Measurements from ENCODE around the gene EXTL1. TPM values are rescaled to one million over a fixed set of nuclear protein-coding genes. Genes with fewer than 3 reads are reported as not detected.
"Not testable (repeated sequence)": the region's sequence is repeated elsewhere in the genome, so short reads cannot be mapped to it uniquely, and the experiment has no call there.

The EXTL1 gene
- polyA plus RNA-seq, 1 of the 3 experiments (the other 2 are of a cell fraction): 0.58 TPM

- H3K9me3 ChIP-seq: no peaks in the 10 kb centered on the region
- peaks cover 21 to 53% of the 10 kb centered on the region in 2 experiments for H3K36me3 ChIP-seq (replicated peaks in 1 of 2; ENCODE audit: control insufficient read depth in 1 of 2, insufficient read depth in 2 of 2, low read length in 1 of 2)
- no peaks in the 10 kb centered on the region for H3K79me2 ChIP-seq (ENCODE audit: insufficient read depth)
- no peaks in the 10 kb centered on the region for H3K27me3 ChIP-seq (ENCODE audit: insufficient read depth)
- H3K9me2 ChIP-seq: no peaks in the 10 kb centered on the region
- H3K9ac ChIP-seq: no peak overlapping the region
- H3K4me2 ChIP-seq: no peak overlapping the region
- H4K20me1 ChIP-seq (ENCODE audit: insufficient read depth): no peaks in the 10 kb centered on the region
- no peak overlapping the region for H3K4me3 ChIP-seq (ENCODE audit: low read depth in 2 of 2, low read length in 1 of 2)
- TF ChIP-seq FOXJ3 (CRISPR knock-in tag; IDR thresholded peaks at IDR 0.05): no peak
- TF ChIP-seq USF1 (IDR thresholded peaks at IDR 0.05; ENCODE audit: borderline replicate concordance, low read depth): no peak
- TF ChIP-seq TEAD4 (IDR thresholded peaks at IDR 0.05; ENCODE audit: borderline replicate concordance, insufficient read depth): no peak
- no peak for TF ChIP-seq GATA2 (CRISPR knock-in tag; IDR thresholded peaks at IDR 0.05)
- no peak for TF ChIP-seq PBX3 (IDR thresholded peaks at IDR 0.05)
- TF ChIP-seq EZH2phosphoT487 (IDR thresholded peaks at IDR 0.05; ENCODE audit: borderline replicate concordance, low read depth): no peak
- no peak for TF ChIP-seq POLR2AphosphoS5 (IDR thresholded peaks at IDR 0.05; ENCODE audit: low read depth, low read length)
- TF ChIP-seq SMC3 (IDR thresholded peaks at IDR 0.05; ENCODE audit: low read depth, low read length): no peak
- TF ChIP-seq REST (IDR thresholded peaks at IDR 0.05; ENCODE audit: low read depth, low read length): no peak
- TF ChIP-seq GABPA (IDR thresholded peaks at IDR 0.05; ENCODE audit: low read depth): no peak
- H3F3A ChIP-seq (replicated peaks; ENCODE audit: insufficient read depth): no peaks in the 10 kb centered on the region
- no peak overlapping the region for H3K27ac ChIP-seq (ENCODE audit: low read depth in 2 of 2, low read length in 1 of 2)
- no peaks in the 10 kb centered on the region; a peak in 1 of 4 replicates for H3K4me1 ChIP-seq (ENCODE audit: control insufficient read depth in 1 of 2, insufficient read depth in 2 of 2, low read depth in 1 of 2, low read length in 1 of 2)
- CTCF ChIA-PET: interaction anchor here (1.1 kb wide), 1 partner anchor 10 kb away, joined by 4 read pairs; no protein-coding TSS in a partner anchor
- H2AFZ ChIP-seq (ENCODE audit: low read depth): no peak overlapping the region
- DNase-seq: no peak
- 93% methylated on average over 3 of the region's 3 CpGs for WGBS (ENCODE audit: low lambda C conversion rate)
- POLR2A ChIA-PET: no interaction called here
Observed at GRCh38 chr1:25985670-25986069, 35.9 kb upstream of the EXTL1 start.

- ChIA-PET POLR2A (interaction anchor here (1.2 kb wide), 1 partner anchor 11 kb away, joined by 3 read pairs; the partner anchor contains the start of gene PAFAH2), CTCF (interaction anchor here (1.1 to 6.7 kb wide), 3 partner anchors 9 to 91 kb away, joined by 4 to 34 read pairs (median 10); partner anchors contain the start of gene PAFAH2)
- not testable (repeated sequence) for DNase-seq; H3K4me1 ChIP-seq (ENCODE audit: control insufficient read depth in 1 of 2, insufficient read depth in 2 of 2, low read depth in 1 of 2, low read length in 1 of 2); H3K9me2 ChIP-seq; H4K20me1 ChIP-seq (ENCODE audit: insufficient read depth); H3K4me2 ChIP-seq; H3K4me3 ChIP-seq (ENCODE audit: low read depth in 2 of 2, low read length in 1 of 2); H2AFZ ChIP-seq (ENCODE audit: low read depth); H3K9me3 ChIP-seq; H3K79me2 ChIP-seq (ENCODE audit: insufficient read depth); H3K27me3 ChIP-seq (ENCODE audit: insufficient read depth); H3K9ac ChIP-seq; H3K27ac ChIP-seq (ENCODE audit: low read depth in 2 of 2, low read length in 1 of 2); H3F3A ChIP-seq (replicated peaks; ENCODE audit: insufficient read depth)
- H3K36me3 ChIP-seq (replicated peaks in 1 of 2; ENCODE audit: control insufficient read depth in 1 of 2, insufficient read depth in 2 of 2, low read length in 1 of 2): peaks cover 20 to 51% of the 10 kb centered on the region in 2 experiments
- 97% methylated on average over 10 of the region's 10 CpGs for WGBS (ENCODE audit: low lambda C conversion rate)
Observed at GRCh38 chr1:25986773-25987172, 34.8 kb upstream of the EXTL1 start.

All from SK-N-SH (cell line).